ENCODE data around the gene CDK2. TPM values are rescaled to one million over a fixed set of nuclear protein-coding genes. Genes with fewer than 3 reads are reported as not detected.

CDK2 gene
- total and polyA plus RNA-seq, 12 donors = 5.1 to 18.4 (median 8.4) TPM

- H3K4me3 ChIP-seq = no peak overlapping the region
- H3K36me3 ChIP-seq = peaks cover 0 to 95% (median 0%) of the 10 kb centered on the region in 9 donors
- ATAC-seq = no peak
- no peaks in the 10 kb centered on the region for H3K9me3 ChIP-seq
- no peak overlapping the region for H3K27ac ChIP-seq
- WGBS, 2 donors = 84 to 86% methylated on average over 6 of the region's 6 CpGs
- DNase-seq = no peak
- H3K4me1 ChIP-seq = no peaks in the 10 kb centered on the region
- H3K27me3 ChIP-seq = no peaks in the 10 kb centered on the region
- intact Hi-C loops (cut with DNase I) = no loop called here
- no peak for TF ChIP-seq CTCF (IDR thresholded peaks at IDR 0.05)
These were observed 20.1 kb upstream of the CDK2 start for GRCh38 chr12:55946553-55946952.

- intact Hi-C loops (cut with DNase I) = no loop called here
- no peak overlapping the region for H3K27ac ChIP-seq
- no peaks in the 10 kb centered on the region for H3K4me1 ChIP-seq
- WGBS, 2 donors = 86 to 88% methylated on average over 4 of the region's 4 CpGs
- H3K4me3 ChIP-seq = no peak overlapping the region
- DNase-seq = no peak
- H3K36me3 ChIP-seq = peaks cover 0 to 44% (median 0%) of the 10 kb centered on the region in 9 donors
- no peak for TF ChIP-seq CTCF (IDR thresholded peaks at IDR 0.05)
- peak in 4 of 8 donors; percentile 13 to 47 (median 28) for ATAC-seq
- H3K27me3 ChIP-seq = no peaks in the 10 kb centered on the region
- no peaks in the 10 kb centered on the region for H3K9me3 ChIP-seq
These were observed 11.3 kb upstream of the CDK2 start for GRCh38 chr12:55955344-55955743.

- 78 to 86% methylated on average over 6 of the region's 6 CpGs for WGBS, 2 donors
These were observed 10.7 kb upstream of the CDK2 start for GRCh38 chr12:55955800-55956508.

More at GRCh38 chr12:55955800-55956508, 10.7 kb upstream of the CDK2 start:
- no peak overlapping the region for H3K27ac ChIP-seq
- H3K4me1 ChIP-seq = no peaks in the 10 kb centered on the region
- ATAC-seq (no peak), DNase-seq (no peak)
- intact Hi-C loops (cut with DNase I) = no loop called here
- H3K4me3 ChIP-seq = no peak overlapping the region
- peak in 1 of 9 donors; percentile 8 for TF ChIP-seq CTCF (IDR thresholded peaks at IDR 0.05)
- H3K9me3 ChIP-seq = no peaks in the 10 kb centered on the region
- no peaks in the 10 kb centered on the region for H3K27me3 ChIP-seq
- H3K36me3 ChIP-seq = peaks cover 0 to 38% (median 0%) of the 10 kb centered on the region in 9 donors

Data from heart right ventricle (tissue), 16 donors.